PC-3 (cell line): ENCODE data around the gene ACOXL. TPM values are rescaled to one million over a fixed set of nuclear protein-coding genes. Genes with fewer than 3 reads are reported as not detected.

Source experiments
- ATAC-seq: fragments of 200-7000 bp; cut with Tn5 transposase; 2 replicates; pipeline ENCODE4 v1.9.1; 2020; ENCODE audit warnings: mild to moderate bottlenecking, moderate library complexity
- BruUV-seq: library from RNA; stranded (reverse); fragments of 400-500 nt; replicated peaks from 2 replicates; lab custom pipeline; 2021; lab: Mats Ljungman, UMichigan
- CTCF ChIA-PET: fragments of 300-600 bp; sonication (Branson Sonifier 250); formaldehyde crosslinking; loops from one replicate; lab custom pipeline; 2022; ENCODE audit warnings: antibody characterized with exemption; lab: Charles Lee
- POLR2A ChIA-PET: fragments of 300-600 bp; sonication (Branson Sonifier 250); formaldehyde crosslinking; loops from one replicate; lab custom pipeline; 2022; ENCODE audit warnings: antibody characterized with exemption; ENCODE audit not compliant: unreplicated experiment; lab: Charles Lee
- DNase-seq: peaks from one replicate; pipeline ENCODE4 v3.0.0-alpha.2; 2015
- H2AFZ ChIP-seq: fragments of 300-600 bp; sonication (generic); 2 replicates; pipeline ENCODE4 v1.6.0; 2016; ENCODE audit warnings: antibody characterized with exemption, low read length
- H3F3A ChIP-seq: fragments of 300-600 bp; sonication (generic); one replicate; pipeline ENCODE4 v1.6.0; 2017; ENCODE audit warnings: antibody characterized with exemption, low read length, control low read depth, mild to moderate bottlenecking; ENCODE audit not compliant: unreplicated experiment
- H3K27ac ChIP-seq: fragments of 300-600 bp; sonication (generic); 2 replicates; pipeline ENCODE4 v1.5.1; 2016; ENCODE audit warnings: mild to moderate bottlenecking, low read length
- H3K27me3 ChIP-seq: fragments of 300-600 bp; sonication (generic); 2 replicates; pipeline ENCODE4 v1.6.1; 2016; ENCODE audit warnings: low read length, mixed read lengths
- H3K36me3 ChIP-seq: fragments of 300-600 bp; sonication (generic); 2 replicates; pipeline ENCODE4 v1.6.1; 2016; ENCODE audit warnings: low read depth, mixed run types, low read length, mixed read lengths
- H3K4me1 ChIP-seq: fragments of 300-600 bp; sonication (generic); 2 replicates; pipeline ENCODE4 v1.5.1; 2016; ENCODE audit warnings: low read length; ENCODE audit not compliant: insufficient read depth
- H3K4me2 ChIP-seq: fragments of 300-600 bp; sonication (generic); 2 replicates; pipeline ENCODE4 v1.6.0; 2016; ENCODE audit warnings: low read length
- H3K4me3 ChIP-seq: fragments of 300-600 bp; sonication (generic); 2 replicates; pipeline ENCODE4 v1.5.1; 2016; ENCODE audit warnings: mild to moderate bottlenecking, low read length, mixed read lengths
- H3K79me2 ChIP-seq: fragments of 300-600 bp; sonication (generic); 2 replicates; pipeline ENCODE4 v1.6.1; 2017; ENCODE audit warnings: low read length, mixed read lengths
- H3K9ac ChIP-seq: fragments of 300-600 bp; sonication (generic); 2 replicates; pipeline ENCODE4 v1.6.0; 2016; ENCODE audit warnings: mild to moderate bottlenecking, low read length
- H3K9me2 ChIP-seq: fragments of 300-600 bp; sonication (generic); replicated peaks from 2 replicates; pipeline ENCODE4 v1.6.1; 2016; ENCODE audit warnings: mixed run types, low read length, mixed read lengths
- H3K9me3 ChIP-seq: fragments of 300-600 bp; sonication (generic); 2 replicates; pipeline ENCODE4 v1.6.1; 2016; ENCODE audit warnings: low read length, mixed read lengths
- H4K20me1 ChIP-seq: fragments of 300-600 bp; sonication (generic); 2 replicates; pipeline ENCODE4 v1.6.1; 2016; ENCODE audit warnings: low read length, mixed read lengths
- CTCF ChIP-seq: fragments of 300-600 bp; sonication (generic); conservative IDR thresholded peaks from 2 replicates; pipeline ENCODE4 v1.5.1; 2017; ENCODE audit warnings: antibody characterized with exemption, low read depth, mild to moderate bottlenecking, low read length
- EZH2 ChIP-seq: fragments of 300-600 bp; sonication (generic); IDR thresholded peaks from one replicate; pipeline ENCODE4 v1.6.1; 2017; ENCODE audit warnings: antibody characterized with exemption, mild to moderate bottlenecking, low read length; ENCODE audit not compliant: unreplicated experiment
- EZH2phosphoT487 ChIP-seq: fragments of 300-600 bp; sonication (generic); IDR thresholded peaks from 2 replicates; pipeline ENCODE4 v1.6.1; 2018; ENCODE audit warnings: mild to moderate bottlenecking, antibody characterized with exemption, low read length, borderline replicate concordance
- intact Hi-C: fragments of 100-400 bp; cut with micrococcal nuclease; formaldehyde crosslinking; loops from 2 replicates; pipeline ENCODE4 v1.9.0; 2023
- total RNA-seq: library from RNA; depleted of rRNA; stranded (reverse); fragments of >200 nt; gene quantifications from 2 replicates; pipeline ENCODE4 v1.2.3, GENCODE V29; 2014

The ACOXL gene
- total RNA-seq, 1 experiment from 2014 or later: 16.3 TPM

DNA sequence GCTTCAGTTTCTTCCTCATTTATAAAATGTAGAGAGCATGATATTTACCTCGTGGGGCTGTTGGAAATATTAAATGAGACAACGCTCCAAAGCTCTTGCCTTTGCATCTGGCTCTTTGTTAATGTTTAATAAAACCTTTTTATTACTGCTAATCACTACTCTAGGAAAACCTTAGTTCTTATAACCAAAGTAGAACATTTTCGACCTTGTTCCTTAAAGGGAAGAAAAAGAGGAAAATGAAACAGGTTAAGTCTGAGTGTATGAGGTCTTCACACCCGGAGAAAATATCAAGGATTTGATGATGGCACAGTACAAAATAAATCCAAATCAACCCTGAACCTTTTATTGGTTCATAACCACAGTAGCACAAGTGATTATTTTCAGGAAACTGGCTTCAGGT, 301.8 kb downstream of the ACOXL start:
- Histone ChIP-seq H3K36me3 (no peaks in the 10 kb centered on the region), H4K20me1 (no peaks in the 10 kb centered on the region), H3K27ac (no peak overlapping the region), H2AFZ (no peak overlapping the region), H3K4me2 (no peak overlapping the region), H3K9ac (no peak overlapping the region), H3K4me3 (no peak overlapping the region), H3K9me2 (no peaks in the 10 kb centered on the region), H3K79me2 (no peaks in the 10 kb centered on the region), H3F3A (no peaks in the 10 kb centered on the region), H3K9me3 (no peaks in the 10 kb centered on the region), H3K4me1 (peaks cover 63% of the 10 kb centered on the region), H3K27me3 (no peaks in the 10 kb centered on the region)
- intact Hi-C loops: no loop called here
- ATAC-seq (no peak), DNase-seq (no peak)
- ChIA-PET CTCF (no interaction called here), POLR2A (no interaction called here)
- no TSS peak for BruUV-seq
- TF ChIP-seq EZH2: no peak
- TF ChIP-seq CTCF: no peak
- no peak for TF ChIP-seq EZH2phosphoT487

DNA sequence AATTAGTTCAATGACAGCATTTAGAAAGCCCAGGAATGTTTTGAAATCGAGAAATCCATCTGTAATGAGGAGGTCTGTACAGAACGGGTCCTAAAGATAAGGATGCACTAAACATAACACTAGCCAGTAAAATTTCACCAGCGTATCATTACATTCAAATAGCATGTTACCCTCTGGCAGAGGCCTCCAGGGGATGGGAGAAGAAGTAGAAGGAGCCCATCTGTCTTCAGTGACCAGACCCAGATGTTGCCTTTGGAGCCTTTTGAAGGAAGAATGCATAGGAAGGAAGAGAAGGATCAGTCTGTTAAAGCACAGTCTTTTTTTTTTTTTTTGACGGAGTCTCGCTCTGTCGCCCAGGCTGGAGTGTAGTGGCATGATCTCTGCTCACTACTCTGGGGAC, 302.2 kb downstream of the ACOXL start:
- DNase-seq (no peak), ATAC-seq (no peak)
- ChIA-PET CTCF (no interaction called here), POLR2A (no interaction called here)
- BruUV-seq: no TSS peak
- no peaks in the 10 kb centered on the region for H3K79me2 ChIP-seq
- H3K4me1 ChIP-seq: peaks cover 59% of the 10 kb centered on the region
- no peaks in the 10 kb centered on the region for H3K36me3 ChIP-seq
- H3K9me3 ChIP-seq: no peaks in the 10 kb centered on the region
- TF ChIP-seq CTCF (no peak), EZH2 (no peak), EZH2phosphoT487 (no peak)
- no peak overlapping the region for H3K9ac ChIP-seq
- no peaks in the 10 kb centered on the region for H3K27me3 ChIP-seq
- H3K9me2 ChIP-seq: no peaks in the 10 kb centered on the region
- H3F3A ChIP-seq: no peaks in the 10 kb centered on the region
- no peak overlapping the region for H3K4me3 ChIP-seq
- no peaks in the 10 kb centered on the region for H4K20me1 ChIP-seq
- H2AFZ ChIP-seq: no peak overlapping the region
- H3K4me2 ChIP-seq: no peak overlapping the region
- intact Hi-C loops: loop anchor here (5.0 kb wide), 1 partner anchor 222 kb away; no protein-coding TSS in a partner anchor
- no peak overlapping the region for H3K27ac ChIP-seq

GRCh38 chr2:111035830-111036441, 303.6 kb downstream of the ACOXL start:
- ChIA-PET POLR2A (interaction anchor here (0.6 kb wide), 1 partner anchor 852 kb away, joined by 4 read pairs; no protein-coding TSS in a partner anchor), CTCF (no interaction called here)
- BruUV-seq: no TSS peak
- Histone ChIP-seq H3K4me1 (peaks cover 50% of the 10 kb centered on the region), H3K9me2 (no peaks in the 10 kb centered on the region), H3K4me2 (no peak overlapping the region), H2AFZ (no peak overlapping the region), H3K79me2 (no peaks in the 10 kb centered on the region), H3K27ac (no peak overlapping the region), H3K36me3 (no peaks in the 10 kb centered on the region), H4K20me1 (no peaks in the 10 kb centered on the region), H3K9me3 (no peaks in the 10 kb centered on the region), H3K9ac (no peak overlapping the region), H3K4me3 (no peak overlapping the region), H3F3A (no peaks in the 10 kb centered on the region), H3K27me3 (no peaks in the 10 kb centered on the region)
- intact Hi-C loops: loop anchor here (2.0 to 5.0 kb wide), 2 partner anchors 35 to 224 kb away; no protein-coding TSS in a partner anchor
- DNase-seq: no peak
- ATAC-seq: no peak
- TF ChIP-seq CTCF: no peak
- TF ChIP-seq EZH2: no peak
- TF ChIP-seq EZH2phosphoT487: no peak
